ENCODE results near the gene ACAD9.
A peak's percentile ranks its signal among the peaks of the same experiment; 100 is the strongest.

The ACAD9 gene

GRCh38 chr3:128942161-128942952 is 62.9 kb downstream of the ACAD9 start:
- DNase-seq: peak; percentile 44

- DNase-seq: peak; percentile 41
Observed at GRCh38 chr3:128945041-128945877, 65.8 kb downstream of the ACAD9 start.

DNA sequence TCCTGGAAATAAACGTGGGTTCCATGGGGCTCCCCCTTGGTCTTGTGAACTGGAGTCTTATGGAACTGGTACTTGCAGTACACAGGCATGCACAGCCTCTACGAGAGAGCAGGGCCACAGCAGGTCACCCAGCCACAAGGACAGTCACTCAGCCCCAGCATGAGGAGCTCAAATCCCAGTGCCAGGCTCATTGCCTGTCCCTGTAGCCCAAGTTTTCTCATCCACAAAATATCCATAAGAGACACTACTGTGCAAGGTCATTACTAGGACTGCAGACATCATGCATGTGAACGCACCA is 66.4 kb downstream of the ACAD9 start:
- DNase-seq: peak; percentile 24

DNA sequence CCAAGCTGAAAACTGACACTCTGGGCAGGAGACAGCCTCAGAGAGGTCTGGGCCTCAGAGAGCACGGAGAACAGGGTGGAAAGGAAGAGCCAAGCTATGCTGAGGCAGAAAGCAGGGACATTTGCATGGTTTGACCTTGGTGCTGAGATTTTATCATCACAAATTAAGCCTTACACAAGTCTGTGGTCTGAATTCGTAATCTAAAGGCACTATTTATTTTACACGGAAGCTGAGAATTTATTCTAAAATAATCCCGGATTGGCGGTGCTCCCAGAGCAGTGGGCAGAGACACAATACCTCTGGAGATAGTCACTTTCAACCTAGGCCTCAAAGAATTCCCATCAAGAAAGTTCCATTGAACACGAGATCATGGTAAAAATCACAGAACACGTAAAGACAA is 67.0 kb downstream of the ACAD9 start:
- no peak for DNase-seq

- DNase-seq: peak; percentile 19
Observed at GRCh38 chr3:128949158-128949557, 69.7 kb downstream of the ACAD9 start.

- DNase-seq: peak; percentile 54
Observed at GRCh38 chr3:128950223-128950938, 71.0 kb downstream of the ACAD9 start.

- DNase-seq: no peak
Observed at GRCh38 chr3:128956440-128956839, 77.0 kb downstream of the ACAD9 start.
